Subcutaneous abdominal adipose tissue (tissue), 5 donors: Measurements from ENCODE around the gene CPPED1.

Experiments
- H3K27ac ChIP-seq: one replicate; pipeline ENCODE4 v1.7.0; 2013; ENCODE audit warnings: low read depth, mild to moderate bottlenecking, inconsistent platforms, low read length, moderate library complexity
- H3K27me3 ChIP-seq, 5 donors: one replicate each; pipeline ENCODE4 v1.7.0; 2013; ENCODE audit warnings: low read length in 5 of 5, inconsistent platforms in 1 of 5; ENCODE audit not compliant: control insufficient read depth in 5 of 5, insufficient read depth in 4 of 5
- H3K36me3 ChIP-seq, 5 donors: one replicate each; pipeline ENCODE4 v1.7.0; 2013; ENCODE audit warnings: low read length in 5 of 5; ENCODE audit not compliant: control insufficient read depth in 5 of 5, insufficient read depth in 5 of 5
- H3K4me1 ChIP-seq, 5 donors: one replicate each; pipeline ENCODE4 v1.7.0; 2013; ENCODE audit warnings: low read length in 5 of 5, mild to moderate bottlenecking in 3 of 5, moderate library complexity in 1 of 5; ENCODE audit not compliant: control insufficient read depth in 5 of 5, insufficient read depth in 5 of 5
- H3K4me3 ChIP-seq, 5 donors: one replicate each; pipeline ENCODE4 v1.7.0; 2013; ENCODE audit warnings: low read length in 5 of 5, low read depth in 1 of 5
- H3K9ac ChIP-seq, 5 donors: one replicate each; pipeline ENCODE4 v1.7.0; 2013; ENCODE audit warnings: low read length in 5 of 5, mild to moderate bottlenecking in 4 of 5, moderate library complexity in 3 of 5
- H3K9me3 ChIP-seq, 5 donors: one replicate each; pipeline ENCODE4 v1.7.0; 2013; ENCODE audit warnings: low read length in 5 of 5; ENCODE audit not compliant: control insufficient read depth in 5 of 5
- donor health status: healthy.
- donor health status: healthy.
- donor health status: healthy.
- donor health status: healthy.
- donor health status: healthy.

Gene CPPED1

GRCh38 chr16:12611916-12612597 is 191.6 kb downstream of the CPPED1 start:
- Histone ChIP-seq H3K27me3 (peaks cover 0 to 2% (median 0%) of the 10 kb centered on the region in 5 donors), H3K36me3 (no peaks in the 10 kb centered on the region), H3K9me3 (peaks cover 0 to 12% (median 4%) of the 10 kb centered on the region in 5 donors), H3K4me3 (no peak overlapping the region), H3K9ac (no peak overlapping the region), H3K4me1 (no peaks in the 10 kb centered on the region), H3K27ac (no peak overlapping the region)

DNA sequence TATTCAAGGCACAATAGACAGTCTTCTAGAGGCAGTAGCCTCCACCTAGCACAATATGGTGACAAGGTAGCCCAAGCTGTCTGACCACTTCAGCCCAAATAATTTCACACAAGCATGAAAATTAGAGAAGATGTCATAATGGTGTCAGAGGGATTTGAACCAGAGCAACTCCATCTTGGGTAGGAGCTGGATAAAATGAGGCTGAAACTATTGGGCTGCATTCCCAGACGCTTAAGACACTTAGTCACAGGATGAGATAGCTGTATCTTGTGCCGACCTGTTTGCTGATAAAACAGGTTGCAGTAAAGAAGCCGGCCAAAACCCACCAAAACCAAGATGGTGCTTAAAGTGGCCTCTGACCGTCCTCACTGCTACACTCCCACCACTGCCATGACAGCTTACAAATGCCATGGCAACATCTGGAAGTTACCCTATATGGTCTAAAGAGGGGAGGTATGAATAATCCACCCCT is 192.6 kb downstream of the CPPED1 start:
- peaks cover 0 to 12% (median 4%) of the 10 kb centered on the region in 5 donors for H3K9me3 ChIP-seq
- H3K4me1 ChIP-seq = no peaks in the 10 kb centered on the region
- H3K36me3 ChIP-seq = no peaks in the 10 kb centered on the region
- no peak overlapping the region for H3K27ac ChIP-seq
- H3K4me3 ChIP-seq = no peak overlapping the region
- H3K9ac ChIP-seq = no peak overlapping the region
- H3K27me3 ChIP-seq = peaks cover 0 to 2% (median 0%) of the 10 kb centered on the region in 5 donors

DNA sequence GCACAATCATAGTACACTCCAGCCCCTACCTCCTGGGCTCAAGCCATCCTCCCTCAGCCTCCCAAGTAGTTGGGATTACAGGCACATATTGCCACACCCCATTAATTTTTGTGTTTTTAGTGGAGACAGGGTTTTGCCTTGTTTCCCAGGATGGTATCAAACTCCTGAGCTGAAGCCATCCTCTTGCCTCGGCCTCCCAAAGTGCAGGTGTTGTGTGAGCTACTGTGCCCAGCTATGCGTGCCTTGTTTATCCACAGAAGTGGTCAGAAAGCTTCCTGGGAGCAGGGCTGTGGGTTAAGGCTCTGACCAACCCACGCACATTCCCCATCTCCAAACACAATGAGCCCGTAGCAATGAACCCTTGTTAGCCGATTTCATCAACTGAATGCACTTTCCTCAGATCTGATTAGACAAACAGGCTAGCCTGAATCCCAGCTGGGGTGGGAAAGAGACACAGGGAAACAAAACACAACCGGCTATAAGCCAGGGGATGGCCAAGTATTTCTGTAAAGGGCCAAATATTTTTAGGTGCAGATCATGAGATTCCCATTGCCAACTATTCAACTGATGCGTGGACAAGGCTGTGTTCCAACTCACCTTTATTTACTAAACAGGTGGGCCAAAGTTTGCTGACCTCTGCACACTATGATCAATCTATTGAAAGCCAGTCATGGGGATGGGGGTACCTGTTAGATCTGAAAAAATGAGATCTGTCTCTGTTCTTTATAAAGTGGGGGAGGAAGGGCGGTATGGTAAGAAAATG is 193.6 kb downstream of the CPPED1 start:
- no peaks in the 10 kb centered on the region for H3K4me1 ChIP-seq
- H3K36me3 ChIP-seq = no peaks in the 10 kb centered on the region
- no peak overlapping the region for H3K4me3 ChIP-seq
- H3K27ac ChIP-seq = no peak overlapping the region
- peaks cover 0 to 12% (median 4%) of the 10 kb centered on the region in 5 donors for H3K9me3 ChIP-seq
- H3K9ac ChIP-seq = no peak overlapping the region
- H3K27me3 ChIP-seq = peaks cover 0 to 2% (median 0%) of the 10 kb centered on the region in 5 donors
